ENCODE data around the gene BANP. TPM values are rescaled to one million over a fixed set of nuclear protein-coding genes. Genes with fewer than 3 reads are reported as not detected.
"Not testable (repeated sequence)": the region's sequence is repeated elsewhere in the genome, so short reads cannot be mapped to it uniquely, and the experiment has no call there.

Gene BANP
- polyA plus RNA-seq, 4 donors: 14.9 to 29.2 (median 24.4) TPM

DNA sequence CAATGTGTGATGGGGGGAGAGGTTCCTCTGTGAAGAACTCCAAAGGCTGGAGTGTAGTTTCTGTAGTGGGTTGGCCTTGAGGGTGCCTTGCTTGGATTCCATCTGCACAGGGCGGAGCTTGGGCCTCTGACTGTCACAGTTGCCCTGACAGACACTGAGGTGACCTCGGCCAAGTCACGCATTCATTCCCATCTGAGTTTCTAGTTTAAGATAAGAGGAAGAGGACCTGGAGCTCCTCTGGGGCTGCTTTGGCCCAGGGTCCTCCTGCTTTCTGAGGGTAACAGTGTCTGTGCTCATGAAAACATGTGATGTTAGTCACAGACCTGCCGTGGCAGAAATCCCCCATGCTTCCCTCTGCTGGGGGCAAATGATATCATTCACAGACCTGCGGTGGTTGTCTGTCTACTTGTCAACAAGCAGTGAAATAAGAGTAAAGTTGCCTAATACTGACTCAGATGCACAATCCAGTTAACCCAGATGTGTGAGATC, 35.2 kb downstream of the BANP start:
- not testable (repeated sequence) for DNase-seq (ENCODE audit: low read depth in 4 of 4, low spot score in 3 of 4)

DNA sequence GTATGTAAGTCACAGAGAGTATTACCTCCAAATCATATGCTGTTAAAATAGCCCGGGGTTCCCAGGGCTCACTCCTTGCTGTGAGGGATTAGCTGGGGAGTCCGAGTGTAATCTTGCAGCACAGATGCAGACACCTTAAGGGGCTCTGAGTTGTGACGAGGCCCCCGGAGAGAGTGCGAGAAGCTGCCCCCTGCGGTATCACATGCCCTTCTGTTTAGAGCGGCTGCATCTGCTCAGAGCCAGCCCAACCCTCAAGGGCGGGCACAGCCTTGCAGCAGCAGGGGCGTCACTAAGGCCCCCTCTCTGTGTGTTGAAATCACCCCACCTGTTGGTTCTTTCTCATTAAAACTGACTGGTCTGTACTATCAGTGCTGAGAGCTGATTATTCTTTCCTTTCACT, 37.4 kb downstream of the BANP start:
- not testable (repeated sequence) for DNase-seq (ENCODE audit: low read depth in 4 of 4, low spot score in 3 of 4)

DNA sequence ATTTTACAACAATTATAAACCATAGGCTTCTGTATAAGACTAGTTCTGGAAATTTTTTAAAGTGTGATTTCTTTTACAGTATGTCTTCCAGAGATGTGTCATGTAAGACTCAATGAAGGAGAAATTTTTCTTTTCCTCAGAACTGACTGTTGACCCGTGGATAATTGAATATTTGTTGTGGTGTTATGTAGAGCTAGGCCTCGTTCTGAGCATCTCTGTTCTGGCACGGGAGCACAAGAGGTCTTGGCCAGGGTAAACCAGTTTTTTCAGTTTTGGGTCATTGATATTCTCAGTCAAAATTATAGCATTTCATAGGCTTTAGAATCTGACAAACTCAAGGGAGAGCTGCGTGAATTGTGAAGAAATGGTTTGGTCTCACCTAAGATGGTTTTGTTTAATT, 39.0 kb downstream of the BANP start:
- DNase-seq (ENCODE audit: low read depth in 4 of 4, low spot score in 3 of 4): not testable (repeated sequence)

DNA sequence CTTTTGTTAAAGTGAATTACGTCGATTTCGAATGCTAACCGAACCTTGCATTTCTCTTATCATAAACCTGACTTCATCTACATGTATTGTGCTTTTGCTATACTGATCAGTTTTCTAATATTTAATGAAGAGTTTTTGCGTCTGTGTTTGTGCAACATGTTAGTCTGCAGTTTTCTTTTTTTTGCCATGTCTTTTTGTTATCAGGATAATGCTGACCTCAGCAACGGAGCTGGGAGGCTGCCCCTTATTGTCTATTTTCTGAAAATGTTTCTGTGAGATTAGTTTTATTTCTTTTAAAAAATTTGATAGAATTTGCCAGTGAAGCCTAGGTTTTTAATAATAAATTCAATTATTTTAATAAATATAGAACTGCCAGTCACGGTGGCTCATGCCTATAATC, 40.9 kb downstream of the BANP start:
- not testable (repeated sequence) for DNase-seq (ENCODE audit: low read depth in 4 of 4, low spot score in 3 of 4)

DNA sequence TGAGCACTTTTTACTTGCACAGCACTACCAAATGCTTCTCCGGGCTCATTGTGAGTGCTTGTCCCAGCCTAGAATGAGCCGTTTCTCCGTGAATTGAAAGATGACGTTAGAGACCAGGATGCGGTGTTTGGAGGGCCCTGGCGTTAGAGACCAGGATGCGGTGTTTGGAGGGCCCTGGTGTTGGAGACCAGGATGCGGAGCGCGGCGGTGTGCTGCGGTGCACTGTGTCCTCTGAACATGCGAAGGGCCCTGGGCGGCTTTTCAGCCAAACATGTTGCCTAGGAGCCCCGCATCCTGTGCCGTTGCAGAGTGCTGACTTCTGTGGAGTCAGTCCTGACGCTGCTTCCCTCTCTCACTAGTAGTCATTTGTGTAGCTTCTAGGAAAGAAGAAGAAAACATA, 42.7 kb downstream of the BANP start:
- DNase-seq (ENCODE audit: low read depth in 4 of 4, low spot score in 3 of 4): no peak

DNA sequence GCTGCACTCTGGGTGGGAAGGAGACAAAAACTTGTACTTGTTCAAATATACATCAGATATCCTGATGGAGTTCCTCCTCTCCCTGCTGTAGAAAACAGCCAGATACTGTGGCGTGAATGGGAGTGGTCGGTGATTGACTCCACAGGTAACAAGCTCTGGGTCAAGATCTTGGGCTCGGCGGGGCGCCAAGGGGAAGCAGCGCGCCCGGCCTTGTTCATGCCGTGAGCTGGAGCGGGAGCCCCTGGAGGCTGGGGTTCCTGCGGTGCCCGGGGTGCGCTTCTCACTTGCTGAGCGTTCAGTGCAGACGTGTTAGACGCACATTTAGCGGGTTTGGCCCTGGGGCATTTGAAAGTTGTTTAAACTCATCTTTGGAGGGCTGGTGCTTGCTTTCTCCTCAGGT, 44.4 kb downstream of the BANP start:
- no peak for DNase-seq (ENCODE audit: low read depth in 4 of 4, low spot score in 3 of 4)

DNA sequence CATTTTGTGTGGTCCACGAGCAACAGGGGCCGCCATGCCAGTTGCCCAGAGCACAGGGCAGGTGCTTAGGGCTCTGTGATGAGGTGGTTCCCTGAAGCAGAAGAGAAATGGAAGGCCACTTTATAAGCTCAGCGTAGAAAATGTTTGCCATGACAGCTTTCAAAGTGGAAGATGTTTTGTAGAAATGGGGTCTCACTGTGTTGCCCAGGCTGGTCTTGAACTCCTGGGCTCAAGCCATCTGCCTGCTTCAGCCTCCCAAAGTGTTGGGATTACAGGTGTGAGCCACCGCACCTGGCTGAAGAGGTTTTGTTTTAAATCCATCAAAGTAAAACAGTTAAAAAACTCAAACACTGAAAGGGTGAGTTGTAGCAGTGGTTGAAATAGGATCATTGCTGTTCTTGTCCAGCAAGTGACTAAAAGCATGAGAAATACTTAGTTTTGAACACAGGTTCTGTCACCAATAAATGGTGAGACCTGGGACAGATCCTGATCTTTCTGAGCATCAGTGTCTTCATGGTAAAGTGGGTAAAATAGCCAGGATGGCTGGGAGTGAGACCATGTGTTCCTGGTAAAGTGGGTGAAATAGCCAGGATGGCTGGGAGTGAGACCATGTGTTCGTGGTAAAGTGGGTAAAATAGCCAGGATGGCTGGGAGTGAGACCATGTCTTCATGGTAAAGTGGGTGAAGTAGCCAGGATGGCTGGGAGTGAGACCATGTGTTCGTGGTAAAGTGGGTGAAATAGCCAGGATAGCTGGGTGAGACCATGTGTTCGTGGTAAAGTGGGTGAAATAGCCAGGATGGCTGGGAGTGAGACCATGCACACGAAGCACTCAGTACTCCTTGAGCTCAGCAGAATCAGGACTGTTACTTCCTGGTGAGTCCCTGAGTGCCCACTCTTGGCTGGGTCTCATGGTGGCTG, 46.0 kb downstream of the BANP start:
- DNase-seq (ENCODE audit: low read depth in 4 of 4, low spot score in 3 of 4): no peak

DNA sequence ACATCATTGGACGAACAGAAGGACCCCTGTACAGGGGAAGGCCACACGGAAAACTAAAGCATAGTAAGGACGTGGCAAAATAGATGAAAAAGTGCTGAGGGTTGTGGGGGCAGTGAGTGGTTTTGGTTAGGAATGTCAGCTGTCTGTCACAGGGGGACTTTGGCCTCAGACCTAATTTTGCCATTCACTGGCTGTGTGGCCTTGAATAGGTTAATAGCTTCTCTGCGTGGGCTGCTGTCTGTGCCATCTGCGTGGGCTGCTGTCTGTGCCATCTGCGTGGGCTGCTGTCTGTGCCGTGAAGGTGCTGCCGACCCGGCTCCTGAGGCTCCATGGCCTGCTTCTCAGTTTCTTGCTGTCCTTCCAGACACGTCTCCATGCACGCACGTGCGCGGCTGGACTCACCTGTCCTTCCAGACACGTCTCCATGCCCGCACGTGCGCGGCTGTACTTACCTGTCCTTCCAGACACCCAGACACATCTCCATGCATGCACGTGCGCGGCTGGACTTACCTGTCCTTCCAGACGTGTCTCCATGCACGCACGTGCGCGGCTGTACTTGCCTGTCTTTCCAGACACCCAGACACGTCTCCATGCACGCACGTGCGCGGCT, 47.1 kb downstream of the BANP start:
- not testable (repeated sequence) for DNase-seq (ENCODE audit: low read depth in 4 of 4, low spot score in 3 of 4)

DNA sequence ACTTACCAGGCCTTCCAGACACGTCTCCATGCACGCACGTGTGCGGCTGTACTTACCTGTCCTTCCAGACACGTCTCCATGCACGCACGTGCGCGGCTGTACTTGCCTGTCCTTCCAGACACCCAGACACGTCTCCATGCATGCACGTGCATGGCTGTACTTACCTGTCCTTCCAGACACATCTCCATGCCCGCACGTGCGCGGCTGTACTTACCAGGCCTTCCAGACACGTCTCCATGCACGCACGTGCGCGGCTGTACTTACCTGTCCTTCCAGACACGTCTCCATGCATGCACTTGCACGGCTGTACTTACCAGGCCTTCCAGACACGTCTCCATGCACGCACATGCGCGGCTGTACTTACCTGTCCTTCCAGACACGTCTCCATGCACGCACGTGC, 47.8 kb downstream of the BANP start:
- DNase-seq (ENCODE audit: low read depth in 4 of 4, low spot score in 3 of 4): not testable (repeated sequence)

DNA sequence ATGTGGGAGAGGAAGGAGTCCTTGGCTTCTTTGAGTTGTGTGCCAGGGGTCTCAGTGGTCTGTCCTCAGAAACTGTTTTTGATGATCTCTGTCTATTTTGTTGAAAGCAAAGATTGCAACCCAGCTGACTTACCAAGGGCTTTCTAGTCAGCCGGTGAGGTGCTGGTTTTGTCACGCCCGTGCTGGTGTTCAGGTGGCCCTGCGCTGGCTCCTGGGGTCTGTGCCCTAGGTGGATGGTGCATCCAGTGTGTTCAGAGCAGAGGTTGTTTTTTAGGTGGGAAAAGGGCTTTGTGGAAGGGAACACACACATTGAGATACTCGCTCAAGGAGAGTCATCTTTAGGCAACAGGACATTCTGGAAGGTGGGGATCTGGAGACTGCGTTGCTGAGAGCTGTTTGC, 51.0 kb downstream of the BANP start:
- no peak for DNase-seq (ENCODE audit: low read depth in 4 of 4, low spot score in 3 of 4)

DNA sequence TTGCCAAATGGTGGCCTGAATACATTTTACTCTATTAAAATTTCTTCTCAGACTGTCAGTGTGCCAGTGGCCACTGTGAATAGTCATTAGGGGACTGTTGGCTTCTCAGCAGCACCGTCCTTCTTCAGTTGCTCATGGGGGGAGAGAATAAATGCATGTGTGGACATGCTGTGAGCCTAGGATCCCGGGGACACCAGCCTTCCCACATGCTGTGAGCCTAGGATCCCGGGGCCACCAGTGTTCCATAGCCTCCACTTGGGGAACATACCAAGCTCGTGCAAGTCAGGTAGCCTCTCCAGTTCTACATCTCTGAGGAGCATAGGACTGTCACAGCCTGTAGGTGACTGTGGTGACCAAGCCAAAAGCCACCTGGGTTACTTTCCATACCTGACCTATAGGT, 51.5 kb downstream of the BANP start:
- DNase-seq (ENCODE audit: low read depth in 4 of 4, low spot score in 3 of 4): no peak

DNA sequence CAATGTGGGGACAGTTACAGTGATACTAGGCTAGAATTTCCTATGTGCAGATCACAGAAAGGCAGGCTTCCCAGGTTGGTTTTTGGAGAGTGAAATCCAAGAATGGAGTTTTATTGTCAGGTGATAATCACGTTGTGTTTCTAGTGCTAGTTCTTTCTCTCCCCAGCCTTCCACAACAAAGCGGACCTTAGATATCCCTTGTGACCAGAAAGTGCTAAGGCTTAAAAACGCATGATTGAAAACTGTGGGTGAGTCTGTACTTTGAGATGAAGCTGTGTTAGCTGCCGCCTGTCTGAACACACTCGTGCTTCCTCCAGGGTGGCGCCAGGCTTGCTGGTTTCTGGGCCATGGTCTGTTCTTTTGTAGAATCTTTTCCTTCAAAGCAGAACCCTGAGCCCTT, 52.1 kb downstream of the BANP start:
- DNase-seq (ENCODE audit: low read depth in 4 of 4, low spot score in 3 of 4): no peak

DNA sequence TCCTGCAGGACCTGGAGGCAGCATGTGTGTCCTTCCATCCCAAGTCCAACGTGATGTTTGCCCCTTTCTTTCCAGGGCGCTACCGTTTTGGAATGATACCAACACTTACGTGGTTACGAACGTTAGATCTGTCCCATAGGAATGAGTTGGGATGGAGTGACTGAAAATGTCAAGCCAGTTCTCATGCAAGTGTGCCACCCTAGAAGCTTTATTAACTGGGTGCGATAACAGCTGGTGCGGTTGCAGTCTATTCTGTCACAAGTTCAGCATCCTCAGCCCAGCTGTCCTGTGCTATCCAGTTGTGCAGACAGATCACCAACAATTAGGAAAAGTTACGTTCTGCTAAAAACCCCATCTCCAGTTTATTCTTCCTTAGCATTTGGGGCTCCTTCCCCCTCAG, 52.5 kb downstream of the BANP start:
- DNase-seq (ENCODE audit: low read depth in 4 of 4, low spot score in 3 of 4): no peak

DNA sequence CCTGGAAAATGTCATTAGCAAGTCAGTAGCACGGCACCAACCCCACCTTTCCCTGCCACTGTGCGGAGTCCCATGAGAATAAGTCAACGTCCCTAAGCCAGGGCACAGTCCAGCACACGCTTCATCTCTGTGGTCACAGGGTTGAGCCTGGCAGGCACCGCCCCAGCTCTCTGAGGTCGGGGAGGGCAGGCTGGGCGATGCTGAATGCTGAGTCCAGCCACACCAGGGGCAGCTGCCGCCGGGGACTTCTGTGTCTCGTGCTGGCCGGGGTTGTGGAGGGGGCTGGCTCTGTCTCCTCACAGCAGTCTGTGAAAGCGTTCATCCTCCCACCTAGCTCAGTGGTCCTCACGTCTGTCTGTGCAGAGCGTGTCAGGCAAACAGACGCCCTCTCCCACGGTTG, 53.2 kb downstream of the BANP start:
- no peak for DNase-seq (ENCODE audit: low read depth in 4 of 4, low spot score in 3 of 4)

DNA sequence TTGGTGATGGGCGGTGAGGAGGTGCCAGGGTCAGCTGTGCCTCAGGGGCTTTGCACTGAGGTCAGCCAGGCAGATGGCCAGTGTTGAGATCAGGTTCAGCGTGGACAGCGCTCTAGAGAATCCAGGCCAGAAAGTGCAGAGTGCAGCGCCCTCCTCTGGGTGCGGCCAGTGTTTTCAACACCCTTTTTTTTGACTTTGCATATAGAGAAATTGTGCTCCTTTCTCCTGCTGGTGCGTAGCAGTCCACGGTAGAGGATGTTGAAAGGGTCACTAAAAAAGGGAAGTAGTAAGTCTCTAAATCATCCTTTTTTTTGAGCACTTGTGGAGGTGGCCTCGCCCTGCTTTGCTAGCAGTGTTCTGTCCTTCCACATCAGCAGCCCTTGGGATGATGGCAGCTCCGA, 53.9 kb downstream of the BANP start:
- no peak for DNase-seq (ENCODE audit: low read depth in 4 of 4, low spot score in 3 of 4)

DNA sequence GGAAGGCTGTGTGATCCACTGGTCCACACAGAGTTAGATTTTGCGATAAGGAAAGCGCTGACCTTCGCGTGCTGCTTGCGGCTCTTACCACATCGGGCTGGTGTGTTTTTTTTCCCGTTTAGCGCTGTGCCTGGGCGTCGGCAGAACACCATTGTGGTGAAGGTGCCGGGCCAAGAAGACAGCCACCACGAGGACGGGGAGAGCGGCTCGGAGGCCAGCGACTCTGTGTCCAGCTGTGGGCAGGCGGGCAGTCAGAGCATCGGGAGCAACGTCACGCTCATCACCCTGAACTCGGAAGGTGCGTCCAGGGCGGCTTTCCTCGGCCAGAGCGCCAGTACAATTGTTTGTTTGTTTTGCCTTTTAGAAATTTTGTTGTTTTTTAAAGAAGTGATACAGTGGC, 54.7 kb downstream of the BANP start:
- no peak for DNase-seq (ENCODE audit: low read depth in 4 of 4, low spot score in 3 of 4)

DNA sequence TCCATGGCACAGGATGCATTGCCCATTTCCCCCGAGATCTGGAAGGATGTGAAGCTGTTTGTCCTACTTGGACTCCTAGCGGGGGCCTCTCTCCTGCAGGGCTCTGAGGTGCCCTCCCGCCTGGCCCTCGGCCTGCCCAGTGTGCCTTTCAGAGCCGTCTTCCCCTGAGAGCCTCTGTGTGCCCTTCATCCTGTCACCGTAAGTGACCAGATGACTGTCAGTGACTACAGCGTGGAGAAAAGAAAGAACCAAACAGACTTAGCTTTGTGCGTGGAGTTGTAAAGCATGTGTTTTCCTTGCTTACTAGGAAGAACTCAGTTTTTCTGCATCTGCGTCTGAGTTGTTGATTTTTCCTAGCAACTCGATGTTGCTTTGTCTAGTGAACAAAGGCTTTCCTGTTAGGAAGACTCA, 56.1 kb downstream of the BANP start:
- no peak for DNase-seq (ENCODE audit: low read depth in 4 of 4, low spot score in 3 of 4)

DNA sequence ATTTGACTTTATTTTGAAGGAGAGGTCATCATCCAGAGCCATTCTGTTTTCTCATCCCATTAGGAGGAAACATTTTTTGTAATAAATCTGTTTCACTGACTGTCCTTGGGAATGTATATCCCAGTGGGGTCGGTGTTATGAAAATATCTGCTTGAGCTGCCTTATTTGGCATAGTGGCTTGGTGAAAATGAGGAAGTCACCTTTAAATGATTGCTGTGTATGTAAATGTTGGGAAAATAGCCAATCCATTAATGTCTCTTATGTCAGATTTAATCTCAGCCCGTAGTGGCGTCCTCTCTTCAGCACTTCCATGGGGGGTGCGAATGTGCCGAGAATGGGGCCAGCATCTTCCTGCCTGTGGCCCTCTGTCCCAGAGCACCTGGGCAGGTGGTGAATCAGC, 57.6 kb downstream of the BANP start:
- DNase-seq (ENCODE audit: low read depth in 4 of 4, low spot score in 3 of 4): no peak

DNA sequence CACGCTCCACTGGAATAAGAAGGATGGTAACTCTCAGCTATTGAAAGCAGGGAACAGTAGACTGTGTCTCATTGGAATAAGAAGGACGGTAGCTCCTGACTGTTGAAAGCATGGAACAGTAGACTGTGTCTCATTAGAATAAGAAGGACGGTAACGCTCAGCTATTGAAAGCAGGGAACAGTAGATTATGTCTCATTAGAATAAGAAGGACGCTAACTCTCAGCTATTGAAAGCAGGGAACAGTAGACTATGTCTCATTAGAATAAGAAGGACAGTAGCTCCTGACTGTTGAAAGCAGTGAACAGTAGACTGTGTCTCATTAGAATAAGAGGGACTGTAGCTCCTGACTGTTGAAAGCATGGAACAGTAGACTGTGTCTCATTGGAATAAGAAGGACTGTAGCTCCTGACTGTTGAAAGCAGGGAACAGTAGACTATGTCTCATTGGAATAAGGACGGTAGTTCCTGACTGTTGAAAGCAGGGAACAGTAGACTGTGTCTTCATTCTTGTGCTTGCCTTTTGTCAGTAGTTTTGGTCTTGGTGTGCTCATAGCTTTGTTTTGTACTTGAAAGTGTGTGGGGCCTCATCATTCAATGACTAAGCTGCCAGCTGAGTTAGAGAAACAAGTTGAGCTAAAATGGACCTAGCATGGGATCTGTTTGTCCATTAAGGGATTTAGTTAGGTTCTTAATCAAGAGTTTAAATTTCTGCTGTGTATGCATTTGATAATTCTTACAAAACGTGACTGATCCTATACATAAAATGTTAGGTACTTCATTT, 58.5 kb downstream of the BANP start:
- DNase-seq (ENCODE audit: low read depth in 4 of 4, low spot score in 3 of 4): no peak

DNA sequence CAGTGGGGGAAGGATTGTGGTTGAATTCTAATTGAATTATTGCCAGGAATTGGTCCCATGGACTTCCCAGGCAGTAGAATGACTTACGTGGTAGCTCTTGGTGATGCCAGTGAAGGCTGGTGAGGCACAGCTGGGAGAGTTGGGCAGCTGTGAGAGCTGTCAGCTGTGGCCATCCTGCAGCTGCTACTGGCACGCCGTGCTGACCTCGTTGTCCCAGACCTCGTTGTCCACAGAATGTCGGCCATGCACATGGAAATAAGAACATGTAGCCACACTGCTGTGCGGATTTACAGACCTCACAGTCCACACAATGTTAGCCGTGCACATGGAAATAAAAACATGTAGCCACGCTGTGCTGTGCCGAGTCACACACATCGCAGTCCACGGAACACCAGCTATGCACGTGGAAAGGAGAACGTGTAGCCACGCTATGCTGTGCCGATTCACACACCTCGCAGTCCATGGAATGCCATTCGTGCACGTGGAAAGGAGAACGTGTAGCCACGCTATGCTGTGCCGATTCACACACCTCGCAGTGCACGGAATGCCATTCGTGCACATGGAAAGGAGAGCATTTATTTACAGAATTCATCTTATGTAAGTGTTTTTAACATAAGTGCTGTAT, 59.2 kb downstream of the BANP start:
- no peak for DNase-seq (ENCODE audit: low read depth in 4 of 4, low spot score in 3 of 4)

DNA sequence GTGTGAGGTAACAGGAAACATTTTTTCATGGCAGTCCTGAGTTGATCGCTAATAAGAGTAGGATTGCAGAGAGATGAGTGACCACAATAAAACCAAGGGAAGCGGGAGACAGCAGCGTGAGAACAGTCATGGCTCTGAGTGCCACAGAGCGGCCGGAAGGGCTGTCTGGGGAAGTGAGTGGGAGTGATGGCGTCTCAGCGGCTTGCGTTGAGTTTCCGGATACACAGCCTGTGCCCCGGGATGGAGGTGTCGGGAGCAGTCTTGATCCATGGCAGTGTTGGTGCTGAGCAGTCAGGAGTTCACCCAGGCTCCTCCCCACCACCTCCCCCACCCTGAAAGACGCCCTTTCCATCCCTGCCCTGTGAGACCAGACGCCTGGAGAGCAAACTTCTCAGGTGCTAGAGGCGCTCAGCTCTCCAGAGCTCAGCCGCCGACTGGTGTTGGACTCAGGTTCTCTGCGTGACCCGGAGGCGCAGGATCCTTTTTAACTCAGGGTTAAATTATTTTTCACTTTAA, 59.8 kb downstream of the BANP start:
- DNase-seq (ENCODE audit: low read depth in 4 of 4, low spot score in 3 of 4): no peak

All from left renal pelvis (tissue), 4 donors.